ENCODE measurements around the gene CTNND2. TPM values are rescaled to one million over a fixed set of nuclear protein-coding genes. Genes with fewer than 3 reads are reported as not detected.

Gene CTNND2
- total RNA-seq, 3 donors from 2014 or later (not counting 1 experiment from before 2014, with no cell fraction given): not detected

- Mint-ChIP-seq H3K27ac (no peak overlapping the region), H3K9me3 (no peaks in the 10 kb centered on the region), H3K36me3 (no peaks in the 10 kb centered on the region), H3K4me1 (no peaks in the 10 kb centered on the region), H3K4me3 (no peak overlapping the region), H3K27me3 (ENCODE audit: low read depth in 2 of 2) (peaks cover 0 to 3% of the 10 kb centered on the region in 2 donors)
- no peaks in the 10 kb centered on the region for H3K4me1 ChIP-seq (ENCODE audit: control insufficient read depth, insufficient read depth, low read length)
- H3K4me3 ChIP-seq (ENCODE audit: low read length): no peak overlapping the region
- no peak for TF ChIP-seq CTCF (IDR thresholded peaks at IDR 0.05)
- DNase-seq (no peak), ATAC-seq (no peak)
- no peaks in the 10 kb centered on the region for H3K27me3 ChIP-seq (ENCODE audit: control insufficient read depth, insufficient read depth, low read length)
- intact Hi-C loops (cut with micrococcal nuclease): no loop called here
- no peaks in the 10 kb centered on the region for H3K9me3 ChIP-seq (ENCODE audit: control insufficient read depth, insufficient read depth, low read length)
- H3K27ac ChIP-seq (ENCODE audit: low read length): no peak overlapping the region
- 87% methylated on average over 4 of the region's 4 CpGs for WGBS (ENCODE audit: insufficient coverage)
- H3K36me3 ChIP-seq (ENCODE audit: control insufficient read depth, insufficient read depth, low read length): no peaks in the 10 kb centered on the region
These were observed 222.4 kb downstream of the CTNND2 start for GRCh38 chr5:11681796-11682195.

GRCh38 chr5:11679676-11680075, 224.6 kb downstream of the CTNND2 start:
- Histone ChIP-seq H3K9me3 (ENCODE audit: control insufficient read depth, insufficient read depth, low read length) (no peaks in the 10 kb centered on the region), H3K27ac (ENCODE audit: low read length) (no peak overlapping the region), H3K27me3 (ENCODE audit: control insufficient read depth, insufficient read depth, low read length) (no peaks in the 10 kb centered on the region), H3K4me1 (ENCODE audit: control insufficient read depth, insufficient read depth, low read length) (no peaks in the 10 kb centered on the region), H3K36me3 (ENCODE audit: control insufficient read depth, insufficient read depth, low read length) (no peaks in the 10 kb centered on the region), H3K4me3 (ENCODE audit: low read length) (no peak overlapping the region)
- 84% methylated on average over 4 of the region's 5 CpGs for WGBS (ENCODE audit: insufficient coverage)
- peaks cover 9 to 10% of the 10 kb centered on the region in 2 donors for H3K4me1 Mint-ChIP-seq
- no peak overlapping the region for H3K27ac Mint-ChIP-seq
- no peaks in the 10 kb centered on the region for H3K9me3 Mint-ChIP-seq
- DNase-seq: no peak
- H3K4me3 Mint-ChIP-seq: no peak overlapping the region
- peaks cover 0 to 3% of the 10 kb centered on the region in 2 donors for H3K27me3 Mint-ChIP-seq (ENCODE audit: low read depth in 2 of 2)
- H3K36me3 Mint-ChIP-seq: no peaks in the 10 kb centered on the region
- ATAC-seq: no peak
- intact Hi-C loops (cut with micrococcal nuclease): no loop called here
- no peak for TF ChIP-seq CTCF (IDR thresholded peaks at IDR 0.05)

GRCh38 chr5:11675184-11675583, 229.1 kb downstream of the CTNND2 start:
- Mint-ChIP-seq H3K9me3 (peaks cover 4 to 9% of the 10 kb centered on the region in 2 donors), H3K27me3 (ENCODE audit: low read depth in 2 of 2) (peaks cover 0 to 5% of the 10 kb centered on the region in 2 donors), H3K27ac (no peak overlapping the region), H3K4me1 (peaks cover 23 to 34% of the 10 kb centered on the region in 2 donors), H3K36me3 (no peaks in the 10 kb centered on the region), H3K4me3 (no peak overlapping the region)
- intact Hi-C loops (cut with micrococcal nuclease): no loop called here
- Histone ChIP-seq H3K36me3 (ENCODE audit: control insufficient read depth, insufficient read depth, low read length) (no peaks in the 10 kb centered on the region), H3K4me3 (ENCODE audit: low read length) (no peak overlapping the region), H3K4me1 (ENCODE audit: control insufficient read depth, insufficient read depth, low read length) (peaks cover 13% of the 10 kb centered on the region), H3K27ac (ENCODE audit: low read length) (no peak overlapping the region), H3K9me3 (ENCODE audit: control insufficient read depth, insufficient read depth, low read length) (no peaks in the 10 kb centered on the region), H3K27me3 (ENCODE audit: control insufficient read depth, insufficient read depth, low read length) (no peaks in the 10 kb centered on the region)
- TF ChIP-seq CTCF (IDR thresholded peaks at IDR 0.05): no peak
- ATAC-seq (no peak), DNase-seq (no peak)
- WGBS (ENCODE audit: insufficient coverage): 100% methylated on average over 1 of the region's 2 CpGs

GRCh38 chr5:11672385-11673085, 231.7 kb downstream of the CTNND2 start:
- Mint-ChIP-seq H3K4me1 (peaks cover 23 to 34% of the 10 kb centered on the region in 2 donors), H3K36me3 (peaks cover 8% of the 10 kb centered on the region), H3K9me3 (peaks cover 7 to 9% of the 10 kb centered on the region in 2 donors), H3K27me3 (ENCODE audit: low read depth in 2 of 2) (peaks cover 0 to 2% of the 10 kb centered on the region in 2 donors), H3K27ac (peak overlapping the region; percentile 32 to 81), H3K4me3 (peak overlapping the region; percentile 80)
- no peaks in the 10 kb centered on the region for H3K36me3 ChIP-seq (ENCODE audit: control insufficient read depth, insufficient read depth, low read length)
- 64% methylated on average over 10 of the region's 10 CpGs for WGBS (ENCODE audit: insufficient coverage)
- peaks cover 13% of the 10 kb centered on the region for H3K4me1 ChIP-seq (ENCODE audit: control insufficient read depth, insufficient read depth, low read length)
- H3K9me3 ChIP-seq (ENCODE audit: control insufficient read depth, insufficient read depth, low read length): no peaks in the 10 kb centered on the region
- TF ChIP-seq CTCF (IDR thresholded peaks at IDR 0.05): no peak
- ATAC-seq (peak; percentile 67 to 89 (median 89)), DNase-seq (peak; percentile 2 to 22)
- no peak overlapping the region for H3K27ac ChIP-seq (ENCODE audit: low read length)
- intact Hi-C loops (cut with micrococcal nuclease): no loop called here
- H3K27me3 ChIP-seq (ENCODE audit: control insufficient read depth, insufficient read depth, low read length): no peaks in the 10 kb centered on the region
- no peak overlapping the region for H3K4me3 ChIP-seq (ENCODE audit: low read length)
